GM18909 (cell line): ENCODE results near the gene FBXO41.
"Not testable (repeated sequence)": the region's sequence is repeated elsewhere in the genome, so short reads cannot be mapped to it uniquely, and the experiment has no call there.

ENCODE experiments used
- ATAC-seq: cut with Tn5 transposase; IDR thresholded peaks from one replicate; pipeline ENCODE4 v1.9.1; 2021; ENCODE audit warnings: mild to moderate bottlenecking; ENCODE audit not compliant: unreplicated experiment, poor library complexity

Gene FBXO41

DNA sequence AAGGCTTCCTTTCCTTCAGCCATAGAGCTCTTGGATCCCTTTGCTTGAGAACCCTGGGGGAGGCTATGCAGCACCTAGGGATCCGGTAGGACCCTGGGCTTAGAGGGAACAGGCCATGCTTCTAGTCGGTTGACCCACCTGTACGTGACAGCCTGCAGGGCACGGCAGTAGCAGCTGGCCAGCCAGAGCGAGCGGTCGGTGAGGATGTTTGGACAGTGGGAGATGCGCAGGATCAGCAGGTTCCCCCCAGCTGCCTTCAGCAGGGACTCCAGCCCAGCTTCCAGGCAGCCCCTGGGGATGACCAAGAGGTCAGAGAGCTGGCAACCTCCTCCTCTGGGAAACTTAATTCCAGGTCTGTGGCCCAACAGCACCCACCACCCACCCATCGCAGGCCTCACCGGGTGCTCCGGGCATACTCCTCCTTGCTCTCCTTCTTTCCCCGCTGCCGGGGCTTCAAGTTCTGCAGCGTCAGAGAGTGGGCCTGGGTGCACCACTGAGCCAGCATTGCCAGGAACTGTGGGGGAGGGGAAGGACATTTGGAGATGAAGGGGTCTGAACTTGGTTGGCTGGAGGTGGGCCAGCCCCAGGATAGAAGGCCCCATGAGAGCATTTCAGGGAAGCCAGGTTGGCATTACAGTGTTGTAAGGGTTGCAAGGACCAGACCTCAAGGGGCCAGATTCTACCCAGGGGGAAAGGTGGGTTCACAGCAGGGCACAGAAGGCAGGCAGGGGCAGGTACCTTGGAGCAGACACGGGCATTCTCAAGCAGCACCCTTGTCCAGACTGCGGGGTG is 20.5 kb downstream of the FBXO41 start:
- ATAC-seq: no peak

DNA sequence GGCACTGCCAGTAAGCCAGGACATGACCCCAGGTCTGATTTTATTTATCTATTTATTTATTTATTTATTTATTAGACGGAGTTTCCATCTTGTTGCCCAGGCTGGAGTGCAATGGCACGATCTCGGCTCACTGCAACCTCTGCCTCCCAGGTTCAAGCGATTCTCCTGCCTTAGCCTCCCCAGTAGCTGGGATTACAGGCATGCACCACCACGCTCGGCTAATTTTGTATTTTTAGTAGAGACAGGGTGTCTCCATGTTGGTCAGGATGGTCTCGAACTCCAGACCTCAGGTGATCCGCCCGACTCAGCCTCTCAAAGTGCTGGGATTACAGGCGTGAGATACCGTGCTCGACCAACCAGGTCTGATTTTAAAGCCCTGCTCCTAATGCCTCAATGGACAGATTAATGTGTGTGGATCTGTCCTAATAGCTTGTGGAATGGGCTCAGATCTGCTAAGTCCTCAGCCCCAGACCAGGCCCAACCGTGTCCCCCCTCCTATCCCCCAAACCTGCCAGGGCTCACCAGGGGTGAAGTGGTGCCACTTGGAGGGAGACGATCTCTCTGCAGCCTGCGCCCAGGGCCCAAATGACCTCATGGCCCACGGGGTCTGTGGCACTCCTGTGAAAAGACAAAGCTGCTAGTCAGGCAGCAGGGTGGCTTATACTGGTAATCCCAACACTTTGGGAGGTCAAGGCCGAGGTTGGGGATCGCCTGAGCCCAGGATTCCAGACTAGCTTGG is 21.4 kb downstream of the FBXO41 start:
- not testable (repeated sequence) for ATAC-seq

- no peak for ATAC-seq
Observed at GRCh38 chr2:73262108-73262651, 22.1 kb downstream of the FBXO41 start.

DNA sequence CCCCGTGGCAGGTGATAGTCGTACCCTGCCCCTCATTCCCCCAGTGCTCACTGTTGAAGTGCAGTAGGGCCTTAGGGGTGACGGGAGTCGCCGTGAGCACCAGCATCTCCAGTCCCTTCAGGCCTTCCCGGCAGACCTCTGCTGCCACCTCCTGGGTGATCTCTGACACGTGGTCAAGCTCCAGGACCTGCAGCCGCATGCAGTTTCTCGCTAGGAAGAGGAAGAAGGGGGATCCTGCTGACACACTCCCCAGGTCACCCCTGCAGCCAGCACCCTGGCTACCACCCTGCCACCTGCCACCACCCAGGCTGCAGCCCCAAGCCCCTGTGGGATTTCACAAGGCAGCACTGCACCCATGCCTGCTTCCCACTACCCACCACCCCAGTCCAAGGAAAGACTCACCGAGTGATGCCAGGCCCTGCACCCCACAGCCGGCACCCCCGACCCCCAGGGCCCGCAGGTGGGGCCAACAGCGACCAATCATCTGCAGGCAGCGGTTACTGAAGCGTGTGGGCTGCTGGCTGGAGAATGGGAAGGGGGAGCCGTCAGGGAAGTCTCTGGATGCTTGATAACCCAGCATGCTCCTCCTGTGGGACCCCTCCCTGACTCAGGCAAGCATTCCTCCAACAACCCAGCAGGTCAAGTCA is 23.8 kb downstream of the FBXO41 start:
- ATAC-seq: no peak

DNA sequence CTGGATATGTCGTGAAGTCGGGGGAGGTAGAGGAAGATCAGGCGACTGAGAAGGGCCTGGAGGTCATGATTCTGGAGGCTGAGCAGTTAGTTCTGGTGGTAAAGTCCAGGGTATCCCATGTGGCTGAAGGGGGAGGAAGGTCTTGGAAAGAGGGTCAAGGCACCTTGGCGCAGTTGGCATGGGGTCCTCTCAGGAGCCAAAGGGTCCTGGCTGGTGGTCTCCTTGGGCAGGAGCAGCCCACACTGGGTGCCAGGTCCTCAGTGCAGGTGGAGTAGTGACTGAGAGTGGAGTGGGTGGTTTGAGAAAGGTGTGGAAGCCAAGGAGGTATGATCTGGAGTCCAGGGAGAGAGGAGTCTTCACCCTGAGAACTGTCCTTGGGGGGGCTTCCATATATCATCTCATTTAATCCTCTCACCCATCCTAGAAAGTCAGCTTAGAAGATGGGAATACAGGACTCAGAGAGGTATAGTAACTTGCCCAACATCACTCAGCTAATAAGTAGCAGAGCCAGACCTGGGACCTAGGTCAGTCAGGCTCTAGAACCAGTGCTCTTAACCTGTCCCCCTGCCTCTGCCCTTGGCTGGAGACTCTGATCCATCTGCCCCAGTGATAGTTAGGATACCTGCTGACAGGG is 24.5 kb downstream of the FBXO41 start:
- ATAC-seq: no peak

DNA sequence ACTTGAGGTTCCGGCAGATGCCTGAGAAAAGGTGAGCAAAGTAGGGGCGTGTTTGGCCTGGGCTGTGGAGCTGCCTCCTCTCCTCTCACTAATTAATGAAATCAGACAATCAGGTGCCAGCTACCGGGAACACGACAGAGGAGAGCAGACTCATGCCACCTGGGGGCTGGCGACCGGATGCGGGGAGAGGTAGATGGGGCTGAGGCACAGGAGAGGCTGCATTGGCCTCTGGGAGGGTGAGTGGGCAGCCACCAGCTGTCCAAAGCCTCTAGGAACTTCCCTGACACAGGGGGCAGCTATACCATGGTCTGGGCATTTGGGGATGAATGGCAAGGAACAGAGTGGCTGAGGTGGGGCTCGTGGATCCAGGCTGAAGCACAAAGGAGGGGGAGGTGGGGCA is 25.0 kb downstream of the FBXO41 start:
- ATAC-seq: no peak

DNA sequence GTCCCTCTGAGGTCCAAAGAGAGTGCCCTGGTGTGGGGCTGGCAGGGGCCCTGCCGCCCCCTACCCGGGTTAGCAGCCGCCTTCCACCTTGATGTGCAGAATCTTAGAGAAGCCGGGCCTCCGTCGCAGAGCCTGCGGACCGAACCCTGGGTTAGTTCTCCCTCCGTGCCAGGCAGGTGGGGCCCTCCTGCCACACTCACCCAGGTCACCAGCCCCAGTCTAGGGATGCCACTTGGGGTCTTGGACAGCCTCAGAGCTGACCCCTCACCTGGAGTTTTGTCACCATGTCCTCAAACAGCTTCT is 25.4 kb downstream of the FBXO41 start:
- no peak for ATAC-seq

DNA sequence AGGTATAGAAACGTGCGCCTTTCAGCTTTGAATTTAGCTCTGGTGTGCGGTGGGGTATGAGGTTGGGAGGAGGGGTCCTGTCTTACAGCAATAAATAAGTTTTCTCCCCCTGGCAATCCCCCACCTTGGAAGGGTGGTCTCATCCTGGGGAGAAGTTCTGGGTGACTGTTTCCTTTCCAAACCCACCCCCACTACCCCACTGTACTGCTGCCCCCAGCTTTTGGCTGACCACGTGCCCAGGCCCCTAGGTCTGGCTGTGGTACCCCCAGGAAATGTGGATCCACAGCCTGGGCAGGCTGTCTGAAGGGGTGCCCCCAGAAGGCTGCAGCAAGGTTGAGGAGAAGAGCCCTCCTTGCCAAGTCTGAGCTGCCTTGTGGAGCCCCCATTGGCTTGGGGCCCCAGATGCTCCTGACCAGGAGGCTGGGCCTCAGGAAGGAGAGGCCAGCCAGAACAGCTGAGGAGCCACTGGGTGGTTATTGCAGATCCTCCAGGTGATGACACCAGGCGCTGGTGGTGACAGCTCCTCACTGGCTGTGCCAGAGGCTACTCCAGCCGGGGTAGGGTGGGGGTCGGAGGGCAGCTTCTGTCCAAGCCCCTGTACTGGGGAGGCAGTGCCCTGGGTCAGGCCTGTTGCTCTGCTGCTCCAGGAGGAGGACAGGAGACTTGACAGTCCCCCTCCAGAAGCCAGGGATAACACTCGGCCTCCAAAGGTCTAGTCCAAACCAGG is 25.9 kb downstream of the FBXO41 start:
- ATAC-seq: no peak

GRCh38 chr2:73257425-73258125 is 26.7 kb downstream of the FBXO41 start:
- no peak for ATAC-seq

- ATAC-seq: no peak
Observed at GRCh38 chr2:73257021-73257420, 27.3 kb downstream of the FBXO41 start.

- ATAC-seq: no peak
Observed at GRCh38 chr2:73256618-73256922, 27.7 kb downstream of the FBXO41 start.

GRCh38 chr2:73255907-73256617 is 28.2 kb downstream of the FBXO41 start:
- no peak for ATAC-seq

DNA sequence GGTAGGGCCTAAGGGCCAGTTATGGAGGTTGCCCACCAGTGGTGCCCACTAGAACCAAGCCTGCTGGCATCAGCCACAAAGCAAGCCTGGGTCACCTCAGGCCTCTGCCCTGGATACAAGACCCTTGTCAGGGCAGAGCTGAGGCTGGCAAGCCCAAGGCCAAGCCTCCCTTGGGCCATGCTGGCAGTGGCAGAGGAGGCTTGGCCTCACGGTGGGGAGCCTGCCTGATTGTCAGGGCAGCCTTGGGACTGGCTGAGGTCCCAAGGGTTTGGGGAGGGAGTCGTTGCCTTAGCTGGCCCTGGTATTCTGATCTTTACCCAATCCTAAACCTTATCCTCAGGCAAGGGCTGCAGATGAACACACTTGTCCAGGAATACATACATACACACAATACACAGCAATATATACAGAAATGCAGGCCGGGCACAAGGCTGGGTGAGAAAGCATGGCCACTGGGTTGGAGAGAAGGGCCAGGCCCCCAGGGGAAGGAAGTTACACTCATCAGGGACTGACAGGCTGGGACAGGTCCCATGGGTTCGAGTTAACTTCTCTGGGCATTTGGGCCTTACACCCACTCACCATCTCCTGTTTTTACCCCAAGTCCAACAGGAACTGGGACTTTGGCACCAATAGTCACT is 29.2 kb downstream of the FBXO41 start:
- ATAC-seq: no peak

DNA sequence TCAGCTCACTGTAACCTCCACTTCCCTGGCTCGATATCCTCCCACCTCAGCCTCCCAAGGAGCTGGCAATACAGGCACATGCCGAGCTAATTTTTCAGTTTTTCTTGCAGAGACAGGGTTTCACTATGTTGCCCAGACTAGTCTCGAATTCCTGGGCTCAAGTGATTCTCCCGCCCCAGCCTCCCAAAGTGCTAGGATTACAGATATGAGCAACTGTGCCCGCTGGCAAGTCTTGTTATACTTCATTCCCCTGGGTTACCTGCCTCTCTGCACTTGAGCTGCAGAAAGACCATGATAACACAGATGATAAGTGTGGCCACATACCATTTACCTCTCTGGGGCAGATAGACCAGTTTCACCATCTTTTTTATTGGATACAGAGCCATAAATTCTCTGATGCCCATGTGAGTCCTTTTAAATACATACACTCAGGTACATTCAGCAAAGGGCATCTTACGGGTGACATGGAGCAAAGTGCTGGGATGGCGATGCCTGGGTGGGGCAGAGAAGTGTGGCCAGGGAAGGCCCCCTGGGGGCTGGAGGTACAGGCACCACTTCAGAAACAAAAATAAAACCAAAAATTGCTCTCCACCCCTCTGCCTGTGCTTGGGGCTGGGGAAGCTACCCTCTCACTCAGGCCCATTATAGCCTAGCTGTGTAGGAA is 29.8 kb downstream of the FBXO41 start:
- no peak for ATAC-seq

DNA sequence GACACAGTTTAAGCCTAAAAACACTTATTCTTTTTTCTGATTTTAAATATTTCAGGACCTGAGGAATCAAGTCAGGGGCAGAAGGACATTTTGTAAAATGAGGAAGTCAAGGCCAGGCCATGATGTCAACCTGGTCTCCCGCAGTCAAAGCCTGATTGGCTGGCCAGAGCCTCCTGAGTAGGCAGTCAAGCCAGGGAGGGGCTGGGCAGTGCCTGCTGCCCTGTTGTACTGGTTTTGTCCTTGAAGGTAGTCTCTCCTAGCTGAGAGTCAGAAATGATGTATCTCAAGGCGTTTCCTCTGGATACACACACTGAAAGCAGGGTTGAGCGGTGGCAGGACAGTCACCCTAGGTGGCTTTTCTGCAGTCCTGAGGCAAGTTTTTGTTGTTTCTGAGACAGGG is 30.4 kb downstream of the FBXO41 start:
- no peak for ATAC-seq

DNA sequence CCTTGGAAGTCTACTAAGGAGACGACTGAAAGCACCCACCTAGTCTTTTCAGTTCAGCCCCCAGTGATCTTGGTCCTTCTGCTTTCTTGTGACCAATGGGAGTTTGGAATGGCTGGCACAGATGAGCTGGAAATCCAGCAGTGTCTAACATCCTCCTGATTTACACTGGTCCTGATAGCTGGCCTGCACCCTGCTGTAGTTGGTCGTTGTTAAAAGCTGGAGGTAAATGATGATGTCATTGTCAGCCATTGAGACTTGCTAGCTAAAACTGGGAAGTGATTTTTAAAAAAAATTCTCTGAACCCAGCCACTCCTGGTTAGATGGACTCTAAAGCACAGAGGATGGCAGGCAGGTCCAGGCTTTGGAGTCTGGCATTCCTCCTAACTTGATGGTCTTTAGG is 30.9 kb downstream of the FBXO41 start:
- ATAC-seq: no peak

GRCh38 chr2:73252238-73253027 is 31.8 kb downstream of the FBXO41 start:
- no peak for ATAC-seq
